Inflammatory macrophage treated with lipopolysaccharide for 1 hour (primary cell): Measurements from ENCODE around the gene CD164L2.
"Not testable (repeated sequence)": the region's sequence is repeated elsewhere in the genome, so short reads cannot be mapped to it uniquely, and the experiment has no call there.

Experiments
- DNase-seq, 2 donors: peaks; one replicate each; pipeline ENCODE4 v3.0.0-alpha.2; 2020 to 2022

Gene CD164L2

DNA sequence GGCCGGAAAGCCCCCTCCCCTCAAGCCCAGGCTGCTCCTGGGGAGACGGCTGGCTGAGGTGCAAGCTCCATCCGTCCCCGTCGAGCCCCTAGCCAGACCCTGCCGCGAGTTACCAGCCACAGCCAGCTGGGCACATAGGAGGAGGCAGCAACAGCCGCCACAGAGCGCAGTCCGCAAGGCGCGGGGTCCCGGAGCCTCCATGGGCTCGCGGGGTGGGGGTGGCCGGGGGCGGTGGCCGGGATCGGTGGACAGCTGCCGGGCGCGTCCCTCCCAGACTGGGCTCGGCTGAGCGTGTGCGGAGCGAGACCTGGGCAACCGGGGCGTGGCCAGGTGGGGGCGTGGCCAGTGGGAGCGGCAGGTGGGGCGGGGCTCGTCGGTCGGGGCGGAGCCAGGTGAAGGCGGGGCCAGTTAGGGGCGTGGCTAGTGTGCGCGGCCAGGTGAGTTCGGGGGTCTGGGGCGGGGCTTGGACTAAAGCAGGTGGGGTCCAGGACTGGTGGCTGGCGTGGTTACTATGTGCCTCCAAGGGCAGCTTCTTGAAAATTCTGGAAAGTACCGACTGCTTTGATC, at the start of gene CD164L2:
Gene CD164L2, minus strand, starts transcription at position 295 of the 567 bp plus-strand sequence. Its CDS starts 94 bp downstream, at position 201.
- DNase-seq, result no peak

DNA sequence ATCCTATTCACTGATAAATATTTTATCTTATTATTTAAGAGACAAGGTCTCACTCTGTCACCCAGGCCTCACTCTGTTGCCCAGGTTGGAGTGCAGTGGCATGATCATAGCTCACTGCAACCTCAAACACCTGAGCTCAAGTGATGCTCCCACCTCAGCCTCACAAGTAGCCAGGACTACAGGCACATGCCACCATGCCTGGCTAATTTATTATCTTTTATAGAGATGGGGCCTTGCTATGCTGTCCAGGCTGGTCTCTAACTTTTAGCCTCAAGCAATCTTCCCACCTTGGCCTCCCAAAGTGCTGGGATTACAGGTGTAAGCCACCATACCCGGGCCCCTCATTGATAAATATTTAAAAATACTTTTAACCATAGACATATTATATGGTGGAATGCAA, 49.6 kb upstream of the CD164L2 start:
- DNase-seq, result not testable (repeated sequence)

DNA sequence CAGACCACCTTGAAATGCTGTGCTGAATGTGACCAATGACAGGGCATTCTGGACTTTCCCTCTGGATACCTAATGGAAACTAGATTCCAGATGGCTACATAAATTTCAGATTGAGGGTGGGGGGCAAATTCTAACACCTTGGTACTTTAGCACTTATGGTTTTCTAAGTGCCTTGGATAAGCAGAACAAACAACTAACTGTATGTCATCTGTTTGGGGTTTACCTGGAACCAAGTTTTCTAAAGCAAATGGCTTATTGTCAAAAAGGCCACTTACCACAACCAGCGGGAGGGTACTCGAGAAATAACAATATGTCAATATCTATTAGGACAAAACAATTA, 48.4 kb upstream of the CD164L2 start:
- DNase-seq, result no peak

DNA sequence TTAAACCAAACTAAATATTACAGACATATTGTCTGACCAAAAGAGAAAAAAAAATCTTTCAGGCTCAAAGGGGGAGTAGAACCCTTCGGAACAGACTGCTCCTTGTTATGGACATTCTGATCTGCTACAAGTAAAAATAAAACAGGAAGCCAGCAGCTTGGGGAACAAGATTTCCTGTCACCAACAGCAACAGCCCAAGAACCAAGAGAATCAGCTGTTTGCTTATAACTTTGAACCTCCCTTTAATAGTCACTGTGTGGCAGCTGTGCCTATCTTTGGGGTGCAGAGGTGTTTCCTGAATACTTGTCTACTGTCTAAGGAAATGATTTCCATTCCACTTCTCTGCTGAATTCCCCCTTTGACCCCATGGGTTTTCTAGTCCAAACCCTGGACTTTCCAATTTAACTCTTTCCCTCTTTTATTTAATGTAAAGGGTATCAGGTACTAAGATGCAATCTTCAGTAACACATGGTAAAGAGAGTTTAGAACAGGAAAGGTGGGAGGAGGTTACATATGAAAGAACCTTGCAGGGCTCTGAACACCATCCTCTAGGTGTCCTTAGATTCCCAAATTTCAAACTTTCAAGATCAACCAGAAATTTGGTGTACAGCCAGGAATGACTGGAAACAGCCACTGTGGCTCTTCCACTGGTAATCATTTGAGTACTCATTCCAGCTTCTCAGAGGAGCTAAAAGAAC, 47.9 kb upstream of the CD164L2 start:
- peak; percentile 74 to 88 for DNase-seq

DNA sequence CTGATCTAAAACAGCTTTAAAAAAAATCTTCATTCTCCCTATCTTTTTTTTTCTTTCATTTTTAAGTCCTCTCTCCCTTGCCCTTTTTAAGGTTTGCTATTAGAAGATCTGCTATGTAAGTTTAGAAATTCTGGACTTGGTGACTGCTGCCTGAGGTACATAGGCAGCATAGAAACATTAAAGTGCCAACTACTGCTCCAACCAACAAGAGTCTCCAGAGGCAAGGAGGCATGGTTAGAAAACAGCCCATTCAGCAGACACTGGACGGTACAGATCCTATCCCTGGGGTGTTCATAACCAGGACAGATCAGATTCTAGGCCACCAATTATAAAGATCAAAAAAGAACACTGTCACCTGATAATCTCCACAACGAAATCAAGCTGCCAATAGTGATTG, 45.9 kb upstream of the CD164L2 start:
- DNase-seq, result no peak

DNA sequence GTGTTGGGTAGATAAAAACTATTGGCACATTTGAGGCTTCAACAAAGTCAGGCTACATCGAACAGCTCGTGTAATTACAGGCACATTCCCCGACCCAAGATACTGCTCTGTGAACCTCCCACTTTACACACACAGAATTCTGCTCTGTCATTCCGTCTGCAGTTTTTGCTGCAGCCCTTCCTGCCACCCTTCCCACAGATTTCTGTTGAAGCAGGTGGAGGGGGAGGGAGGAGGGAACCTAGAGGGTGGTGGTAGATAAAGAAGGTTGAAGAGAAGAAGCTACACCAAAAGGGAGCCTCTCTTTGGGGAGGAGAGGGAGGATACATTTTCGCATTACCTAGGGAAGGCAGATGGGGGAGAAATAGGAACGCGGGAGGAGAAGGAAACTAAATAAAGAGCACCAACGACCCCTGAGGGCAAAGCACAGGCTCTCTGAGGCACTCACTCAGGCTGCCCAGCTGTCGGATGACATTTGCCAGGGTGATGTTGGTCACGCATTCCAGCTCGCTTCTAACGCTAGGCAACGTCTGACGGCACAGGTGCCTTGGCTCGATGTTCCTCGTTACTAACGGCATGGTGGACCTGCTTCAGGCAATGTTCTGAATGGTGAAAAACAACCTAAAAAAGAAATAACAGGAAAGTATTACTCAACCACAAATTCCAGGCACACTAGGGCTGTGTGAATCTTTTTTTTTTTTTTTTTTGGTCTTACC, 45.3 kb upstream of the CD164L2 start:
- no peak for DNase-seq

DNA sequence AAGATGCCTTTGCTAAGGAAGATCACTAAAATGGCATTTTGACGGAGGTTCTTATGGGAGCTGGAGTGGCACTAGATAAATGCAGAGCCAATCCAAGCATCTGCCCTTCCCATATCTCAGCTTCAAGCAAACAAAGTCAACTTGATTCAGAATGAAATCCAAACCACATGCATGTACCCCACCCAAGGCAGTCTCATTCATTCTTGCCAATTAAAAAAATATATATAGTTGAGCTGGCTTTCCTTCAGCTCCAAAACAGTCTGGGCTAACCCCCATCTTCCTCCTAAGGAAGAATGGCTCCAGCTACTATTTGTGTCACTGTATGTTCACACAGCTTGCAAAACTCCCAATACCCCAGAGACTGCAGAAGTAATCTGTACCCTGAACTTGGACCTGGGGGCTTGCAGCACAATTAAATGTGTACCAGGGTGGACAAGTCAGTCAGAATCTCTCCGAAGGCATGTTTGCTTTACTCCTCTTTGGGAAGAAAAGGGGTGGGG, 44.7 kb upstream of the CD164L2 start:
- no peak for DNase-seq

DNA sequence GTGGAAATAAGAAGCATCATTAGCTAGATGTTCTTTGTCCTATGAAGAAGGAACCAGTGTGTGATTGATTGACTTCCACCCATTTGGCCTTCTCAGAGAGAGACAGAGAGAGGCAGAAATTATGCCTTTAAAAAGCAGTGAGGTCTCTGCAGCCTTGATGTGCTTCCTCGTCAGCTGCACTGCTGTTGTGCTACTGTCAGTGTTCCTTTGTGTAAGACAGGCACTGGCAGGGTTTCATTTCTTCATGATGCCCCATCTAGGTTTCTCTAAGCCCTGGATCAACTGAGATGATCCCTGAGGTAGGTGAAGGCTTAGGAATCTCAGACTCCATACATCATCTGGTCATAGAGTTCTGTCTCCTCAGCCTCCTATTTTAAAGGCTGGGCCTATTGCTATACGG, 44.2 kb upstream of the CD164L2 start:
- no peak for DNase-seq

DNA sequence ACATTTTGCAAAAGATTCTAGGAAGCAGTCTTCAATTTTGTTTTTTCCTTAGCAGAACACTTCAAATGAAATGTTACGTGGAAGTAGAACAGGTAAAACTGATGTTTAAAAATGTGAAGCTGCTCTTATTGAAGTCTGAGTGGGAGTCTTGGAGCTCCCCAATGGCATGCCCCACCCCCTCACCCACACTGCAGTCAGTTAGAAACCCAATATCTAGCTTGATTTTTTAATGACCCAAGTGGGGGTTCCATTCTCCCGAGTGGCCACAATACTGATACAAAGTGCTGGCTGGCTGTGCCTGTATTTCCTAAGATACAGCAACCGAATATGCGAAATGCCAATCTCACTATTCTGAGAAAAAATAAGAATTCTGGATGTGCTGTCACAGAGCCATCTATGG, 40.6 kb upstream of the CD164L2 start:
- no peak for DNase-seq

DNA sequence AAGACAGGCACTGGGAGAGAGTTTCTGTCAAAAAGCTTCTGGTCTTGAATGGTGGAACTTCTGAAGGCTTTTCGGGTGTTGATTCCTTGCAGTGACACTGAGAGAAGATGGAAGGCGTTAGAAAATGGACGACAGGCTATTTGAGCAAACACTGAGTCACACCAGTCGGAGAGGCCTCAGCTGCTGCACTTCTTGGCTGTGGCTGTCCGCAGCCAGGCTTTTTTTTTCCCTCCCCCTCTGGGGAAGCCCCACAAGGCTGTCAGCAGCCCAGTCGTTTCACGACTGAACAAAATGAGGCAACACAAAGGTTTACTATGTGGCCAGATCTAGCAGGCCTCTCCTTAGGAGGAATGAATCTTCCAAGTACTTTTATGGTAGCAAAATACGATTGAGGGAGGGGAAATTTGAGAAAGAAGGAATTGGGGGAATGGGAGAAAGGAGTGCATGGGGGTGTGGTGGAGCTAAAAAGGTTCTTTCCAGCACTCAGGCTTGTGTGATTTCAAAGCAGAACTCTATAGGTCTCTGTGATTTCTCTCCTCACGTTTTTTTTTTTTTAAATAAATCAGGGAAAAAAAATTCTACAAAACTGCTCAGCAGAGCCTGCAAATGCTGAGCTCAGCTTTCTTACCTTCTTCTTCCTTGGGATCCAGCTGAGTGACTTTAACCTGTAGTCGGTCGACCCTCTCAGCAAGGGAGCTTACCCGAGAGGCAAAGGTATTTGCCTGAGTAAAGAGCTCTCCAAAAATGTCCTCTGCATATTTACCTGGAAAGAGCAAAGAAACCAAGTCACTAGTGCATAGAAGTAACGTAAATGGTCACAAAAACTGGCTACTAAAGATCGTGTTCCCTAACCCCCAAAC, 35.4 kb upstream of the CD164L2 start:
- DNase-seq, result peak in 1 of 2 donors; percentile 66

DNA sequence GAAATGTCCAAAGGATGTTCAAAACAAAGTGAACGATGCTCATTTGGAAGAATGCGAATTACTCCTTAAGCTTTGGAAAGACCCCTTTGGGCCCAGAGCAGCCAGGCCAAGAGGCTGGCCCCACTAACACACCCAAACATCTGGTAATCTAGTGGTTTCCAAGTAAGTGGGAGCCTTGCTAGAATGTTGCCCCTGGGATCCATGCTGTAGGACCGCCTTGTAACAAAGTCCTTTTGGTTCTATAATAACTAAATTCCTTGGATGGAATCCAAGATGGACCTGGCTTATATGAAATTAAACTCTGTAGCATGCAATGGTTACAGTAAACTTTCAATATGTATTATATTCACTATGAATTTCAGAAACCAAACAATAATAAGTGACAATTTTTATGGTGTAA, 34.6 kb upstream of the CD164L2 start:
- no peak for DNase-seq

DNA sequence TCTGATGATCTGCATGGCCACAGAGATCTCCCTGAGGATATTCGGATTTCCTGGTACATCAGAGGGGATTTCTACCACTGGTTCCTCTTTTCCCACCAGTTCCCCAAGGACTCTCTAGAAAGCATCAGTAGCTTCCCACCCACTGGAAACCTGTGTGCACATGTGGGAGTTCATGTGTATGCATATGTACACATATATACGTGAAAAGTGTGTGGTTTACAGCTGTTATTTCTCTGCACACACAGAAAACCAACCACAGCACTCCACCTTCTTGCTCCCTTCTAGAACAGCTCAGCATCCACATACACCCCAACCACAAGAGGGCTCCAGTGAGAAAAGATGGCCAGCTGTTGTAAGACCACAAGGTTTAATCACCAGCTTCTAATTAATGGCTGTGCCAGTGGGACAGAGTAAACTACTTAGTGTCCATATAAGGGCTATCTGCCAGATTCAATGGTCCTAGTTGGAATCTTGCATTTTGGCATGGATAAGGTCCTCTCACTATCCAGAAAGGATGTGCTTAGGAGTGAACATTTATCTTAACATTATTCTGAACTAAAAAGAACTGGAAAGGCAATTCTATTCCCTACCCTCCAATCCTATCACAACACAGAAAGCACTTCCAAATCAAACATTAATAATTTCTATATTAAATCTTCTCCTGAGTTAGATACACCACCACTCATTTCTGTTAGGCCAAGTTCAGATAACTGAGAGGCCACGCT, 33.4 kb upstream of the CD164L2 start:
- DNase-seq, result peak; percentile 59 to 80

DNA sequence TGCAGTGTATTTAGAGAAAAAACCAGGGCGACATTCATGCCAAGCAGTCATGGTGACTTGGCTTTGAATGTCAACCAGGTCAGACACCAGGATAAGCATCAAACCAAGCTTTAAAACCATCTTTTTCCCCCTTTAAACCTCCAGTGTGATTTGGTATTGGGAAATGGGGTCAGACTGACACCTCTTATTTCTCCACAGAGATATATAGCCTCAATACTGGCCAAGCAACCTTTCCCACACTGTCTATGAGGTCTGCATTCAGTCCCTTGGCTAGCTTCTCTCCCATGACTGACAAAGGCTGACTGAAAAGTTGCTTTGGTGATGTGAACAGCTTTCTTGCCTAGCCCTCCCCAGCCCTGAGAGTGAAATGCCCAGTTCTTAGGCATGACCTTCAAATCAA, 31.0 kb upstream of the CD164L2 start:
- no peak for DNase-seq

DNA sequence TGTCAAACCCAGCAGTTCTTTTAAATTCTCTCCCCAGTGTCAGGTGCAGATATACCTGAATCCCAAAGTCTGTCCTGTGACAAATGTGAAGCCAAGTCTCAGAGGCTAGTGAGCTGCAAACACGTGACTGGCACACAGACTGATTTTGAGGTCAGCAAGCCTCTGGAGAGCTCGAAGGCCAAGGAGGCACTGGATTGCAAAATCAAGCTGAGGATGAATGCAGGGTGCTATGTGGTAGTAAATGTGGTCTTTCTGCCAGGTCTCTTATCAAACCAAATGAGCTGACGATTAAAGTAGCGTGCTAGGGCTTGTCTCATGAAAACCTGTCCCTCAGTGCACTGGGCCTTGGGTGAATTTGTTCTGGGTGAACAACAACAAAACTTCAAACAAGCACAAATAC, 29.9 kb upstream of the CD164L2 start:
- DNase-seq, result no peak

DNA sequence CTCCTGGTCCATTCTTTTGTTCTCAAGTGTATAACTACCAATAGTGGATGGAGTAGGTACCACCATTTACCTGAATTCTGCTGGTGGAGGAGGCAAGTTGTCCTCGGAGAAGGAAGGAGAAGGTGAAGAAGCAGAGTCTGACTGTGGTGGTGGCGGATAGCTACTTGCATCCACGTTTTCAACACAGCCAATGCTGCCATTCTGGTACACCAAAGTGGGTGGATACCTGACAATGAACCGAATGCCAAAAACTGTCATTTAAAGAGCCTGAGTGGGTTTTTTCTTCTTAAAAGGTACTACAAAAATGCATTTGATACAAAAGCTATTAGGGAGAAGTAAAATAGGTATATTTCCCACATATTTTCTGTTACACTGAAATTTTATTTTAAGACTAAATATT, 29.4 kb upstream of the CD164L2 start:
- DNase-seq, result no peak

DNA sequence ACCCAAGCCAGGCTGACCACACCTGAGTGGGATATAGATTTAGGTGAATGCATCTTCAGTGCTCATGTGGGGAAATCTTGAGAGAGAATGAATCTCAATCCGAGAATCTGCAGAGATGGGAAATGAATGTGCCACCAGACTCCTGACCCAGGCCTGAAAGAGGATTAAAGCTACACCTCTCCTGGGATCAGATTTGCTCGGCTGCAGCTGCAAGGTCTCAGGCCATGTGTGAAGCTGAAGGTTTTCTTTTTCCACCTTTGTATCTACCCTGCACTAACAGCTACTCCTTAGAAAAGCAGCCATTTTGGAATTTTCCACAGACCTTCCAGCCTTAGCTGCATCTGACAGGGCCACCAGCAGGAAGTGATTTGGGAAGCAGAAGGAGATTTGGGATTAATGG, 27.6 kb upstream of the CD164L2 start:
- no peak for DNase-seq

DNA sequence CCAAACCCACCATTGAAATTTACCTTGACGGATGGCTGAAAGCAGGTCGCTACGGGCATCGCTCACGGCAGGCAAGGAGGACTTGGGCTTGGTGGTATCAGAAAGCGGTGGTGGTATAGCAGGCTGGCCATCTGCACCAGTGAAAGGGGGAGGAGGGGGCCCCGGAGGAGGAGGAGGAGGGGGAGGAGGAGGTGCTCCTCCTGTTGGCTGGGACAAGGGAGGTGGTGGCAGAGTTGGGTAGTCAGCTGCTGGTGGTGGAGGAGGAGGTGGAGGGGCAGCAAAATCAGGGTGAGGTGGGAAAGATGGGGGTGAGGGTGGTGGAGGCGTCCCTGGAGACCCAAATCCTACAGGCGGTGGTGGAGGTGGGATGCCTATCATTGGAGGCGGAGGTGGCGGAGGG, 26.5 kb upstream of the CD164L2 start:
- DNase-seq, result no peak

DNA sequence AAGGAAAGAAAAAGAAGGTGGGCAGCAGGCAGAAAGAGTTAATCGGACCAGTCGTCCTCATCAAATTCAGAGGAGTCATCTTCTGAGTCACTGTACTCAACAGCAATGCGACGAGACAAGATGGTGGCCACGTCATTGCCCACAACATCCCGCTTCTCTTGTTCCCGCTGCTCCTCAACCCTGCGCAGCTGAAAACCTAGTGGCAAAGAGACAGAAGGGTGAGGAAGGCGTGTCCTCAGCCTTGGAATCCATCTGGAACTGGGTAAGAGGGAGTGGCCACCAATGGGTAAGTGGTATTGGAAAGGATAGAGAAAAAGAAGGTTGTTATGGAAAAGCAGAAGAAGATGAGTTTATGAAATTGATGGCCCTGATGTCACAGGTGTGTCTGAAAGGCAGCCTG, 25.0 kb upstream of the CD164L2 start:
- DNase-seq, result no peak

DNA sequence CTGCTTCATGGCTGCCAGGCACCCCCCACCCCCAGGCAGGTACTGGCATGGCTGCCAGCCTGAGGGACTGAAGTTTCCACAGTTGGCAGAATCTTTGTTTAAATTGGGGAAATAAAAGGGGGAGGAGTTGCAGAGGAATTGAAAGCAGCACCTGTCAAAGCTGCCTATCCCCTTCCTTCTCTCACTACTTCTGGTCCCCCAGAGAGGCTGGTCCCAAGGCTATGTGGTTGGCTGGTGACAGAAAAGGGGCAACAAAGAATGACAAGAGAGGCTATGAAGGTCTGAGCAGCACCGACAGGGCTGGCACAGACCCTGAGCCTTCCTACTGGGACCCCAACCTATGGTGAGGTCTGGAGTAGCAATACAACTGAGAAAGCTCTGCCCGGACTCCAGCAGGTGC, 23.7 kb upstream of the CD164L2 start:
- DNase-seq, result not testable (repeated sequence)

DNA sequence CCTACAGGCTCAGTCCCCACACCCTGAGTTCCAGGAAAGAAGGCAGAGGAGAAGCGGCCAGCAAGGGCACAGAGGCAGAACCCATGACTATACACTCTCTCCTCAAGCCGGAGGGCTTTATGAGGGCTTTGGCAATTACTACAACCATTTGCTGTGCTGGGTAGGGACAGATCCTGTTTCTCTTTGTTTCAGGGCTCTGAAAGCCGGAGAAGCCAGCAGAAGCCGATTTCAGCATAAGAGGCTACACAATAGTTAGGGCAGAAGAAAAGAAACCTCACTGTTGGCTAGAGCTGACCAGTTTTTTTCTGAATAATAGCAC, 23.2 kb upstream of the CD164L2 start:
- DNase-seq, result no peak

DNA sequence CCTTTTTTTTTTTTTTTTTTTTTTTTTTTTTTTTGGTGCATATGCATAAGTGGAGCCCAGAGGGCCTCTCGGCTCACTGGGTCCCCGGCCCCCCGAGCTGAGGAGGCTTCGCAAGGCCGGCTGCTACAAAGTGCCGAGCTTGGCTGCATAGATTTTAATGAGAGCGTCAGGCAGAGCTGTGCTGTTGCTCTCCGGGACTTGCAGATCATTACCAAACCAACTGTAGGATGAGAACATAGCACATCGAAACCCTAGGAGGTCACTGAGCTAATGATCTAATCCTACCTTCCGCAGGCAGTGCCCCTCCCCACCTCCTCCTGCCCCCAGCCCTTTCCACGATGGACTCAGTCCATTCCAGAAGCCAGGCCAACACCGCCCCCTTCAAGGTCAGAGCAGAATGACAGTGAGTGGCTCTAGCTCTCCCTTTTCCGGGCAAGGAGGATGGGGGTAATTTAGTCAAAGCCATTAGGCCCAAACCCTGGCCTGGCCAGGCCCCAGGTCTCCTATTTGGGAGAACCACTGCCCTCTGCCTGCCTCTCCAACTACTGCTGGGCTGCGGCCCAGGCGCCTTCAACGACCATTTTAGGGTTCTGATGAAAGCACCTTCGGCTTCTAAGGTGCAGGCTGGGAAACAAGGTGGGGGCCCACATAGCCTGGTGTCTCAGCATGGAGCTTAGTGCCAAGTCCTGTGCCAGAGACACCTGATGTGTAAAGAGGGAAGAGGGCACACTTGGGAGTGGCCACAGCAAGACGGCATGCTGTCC, 22.6 kb upstream of the CD164L2 start:
- not testable (repeated sequence) for DNase-seq

DNA sequence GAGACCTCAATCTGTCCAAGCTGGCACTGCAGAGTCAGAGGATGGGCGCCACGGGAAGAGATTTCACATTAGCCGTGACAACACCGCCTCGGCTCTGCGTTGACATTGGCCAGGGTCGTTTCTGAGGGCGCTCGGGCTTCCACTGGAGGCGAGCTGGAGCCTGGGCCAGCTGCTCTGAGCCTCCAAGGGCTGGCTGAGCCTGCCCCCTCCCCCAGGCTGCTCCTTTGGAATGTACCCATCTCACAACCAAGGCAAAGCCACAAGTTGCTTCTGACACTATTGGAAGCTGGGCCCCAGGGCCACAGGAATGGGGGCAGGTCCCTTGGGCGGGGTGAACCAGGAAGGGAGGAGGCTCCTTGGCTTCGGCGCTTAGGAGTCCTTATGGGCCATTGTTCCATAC, 21.9 kb upstream of the CD164L2 start:
- DNase-seq, result no peak
